Measurements from ENCODE around the gene RHOBTB3. TPM values are rescaled to one million over a fixed set of nuclear protein-coding genes. Genes with fewer than 3 reads are reported as not detected.

RHOBTB3 gene
- total and polyA plus RNA-seq, 2 donors from 2014 or later: 22.5 to 54.5 TPM

DNA sequence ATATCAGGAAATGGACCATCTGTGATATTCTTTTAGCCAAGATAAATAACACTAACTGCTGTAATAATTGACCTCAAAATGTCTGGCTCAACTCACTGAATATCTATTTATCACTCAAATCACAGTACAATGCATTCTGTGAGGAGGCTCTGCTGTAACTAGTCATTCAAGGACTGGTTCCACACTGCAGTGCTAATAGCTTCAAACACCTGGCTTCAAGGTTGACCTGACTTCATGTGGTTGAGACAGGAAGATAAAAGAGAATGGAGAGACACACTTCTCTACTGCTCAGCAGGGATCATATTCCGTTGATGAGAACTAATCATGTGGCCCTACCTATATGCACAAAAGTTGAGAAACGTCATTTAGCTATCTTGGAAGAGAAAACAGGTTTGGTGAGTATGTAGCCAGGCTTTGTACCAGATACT is 3.4 kb upstream of the RHOBTB3 start:
- FAIRE-seq: no peak
- Histone ChIP-seq H3K9me3 (ENCODE audit: control insufficient read depth in 2 of 3, insufficient read depth in 1 of 3, low read length in 3 of 3) (no peaks in the 10 kb centered on the region), H3K36me3 (ENCODE audit: control insufficient read depth in 2 of 3, insufficient read depth in 3 of 3, low read length in 3 of 3) (no peaks in the 10 kb centered on the region), H3K4me1 (ENCODE audit: control insufficient read depth in 2 of 3, insufficient read depth in 2 of 3, low read depth in 1 of 3, low read length in 3 of 3) (peaks cover 4 to 11% (median 5%) of the 10 kb centered on the region in 3 donors), H3K27me3 (ENCODE audit: control insufficient read depth, insufficient read depth, low read length) (no peaks in the 10 kb centered on the region), H3K27ac (ENCODE audit: low read depth in 2 of 2, low read length in 2 of 2) (no peak overlapping the region), H3K4me3 (ENCODE audit: low read length in 3 of 3) (no peak overlapping the region), H3K9ac (ENCODE audit: low read length in 3 of 3) (no peak overlapping the region)
- DNase-seq: no peak
- TF ChIP-seq, protein P1, sequence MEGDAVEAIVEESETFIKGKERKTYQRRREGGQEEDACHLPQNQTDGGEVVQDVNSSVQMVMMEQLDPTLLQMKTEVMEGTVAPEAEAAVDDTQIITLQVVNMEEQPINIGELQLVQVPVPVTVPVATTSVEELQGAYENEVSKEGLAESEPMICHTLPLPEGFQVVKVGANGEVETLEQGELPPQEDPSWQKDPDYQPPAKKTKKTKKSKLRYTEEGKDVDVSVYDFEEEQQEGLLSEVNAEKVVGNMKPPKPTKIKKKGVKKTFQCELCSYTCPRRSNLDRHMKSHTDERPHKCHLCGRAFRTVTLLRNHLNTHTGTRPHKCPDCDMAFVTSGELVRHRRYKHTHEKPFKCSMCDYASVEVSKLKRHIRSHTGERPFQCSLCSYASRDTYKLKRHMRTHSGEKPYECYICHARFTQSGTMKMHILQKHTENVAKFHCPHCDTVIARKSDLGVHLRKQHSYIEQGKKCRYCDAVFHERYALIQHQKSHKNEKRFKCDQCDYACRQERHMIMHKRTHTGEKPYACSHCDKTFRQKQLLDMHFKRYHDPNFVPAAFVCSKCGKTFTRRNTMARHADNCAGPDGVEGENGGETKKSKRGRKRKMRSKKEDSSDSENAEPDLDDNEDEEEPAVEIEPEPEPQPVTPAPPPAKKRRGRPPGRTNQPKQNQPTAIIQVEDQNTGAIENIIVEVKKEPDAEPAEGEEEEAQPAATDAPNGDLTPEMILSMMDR (IDR thresholded peaks at IDR 0.05; ENCODE audit: borderline replicate concordance, extremely low read depth, insufficient read depth): no peak
- intact Hi-C loops (cut with DNase I): no loop called here

DNA sequence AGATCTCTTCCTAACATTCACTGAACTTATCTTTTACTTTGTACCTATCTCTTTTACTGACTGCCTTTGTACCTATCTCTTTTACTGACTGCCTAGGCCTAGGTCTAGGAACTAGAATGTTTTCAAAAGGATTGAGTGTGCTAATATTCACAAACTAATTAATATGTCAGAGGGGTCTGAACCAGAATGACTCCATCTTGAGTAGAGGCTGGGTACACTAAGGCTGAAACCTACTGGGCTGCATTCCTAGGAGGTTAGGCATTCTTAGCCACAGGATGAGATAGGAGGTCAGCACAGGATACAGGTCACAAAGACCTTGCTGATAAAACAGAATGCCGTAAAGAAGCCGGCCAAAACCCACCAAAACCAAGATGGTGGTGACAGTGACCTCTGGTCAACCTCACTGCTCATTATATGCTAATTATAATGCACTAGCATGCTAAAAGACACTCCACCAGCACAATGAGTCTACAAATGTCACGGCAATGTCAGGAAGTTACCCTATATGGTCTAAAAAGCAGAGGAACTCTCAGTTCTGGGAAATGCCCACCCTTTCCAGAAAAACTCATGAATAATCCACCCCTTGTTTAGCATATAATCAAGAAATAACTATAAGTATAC is 2.5 kb upstream of the RHOBTB3 start:
- no peak for DNase-seq
- no peak overlapping the region for H3K27ac ChIP-seq (ENCODE audit: low read depth in 2 of 2, low read length in 2 of 2)

DNA sequence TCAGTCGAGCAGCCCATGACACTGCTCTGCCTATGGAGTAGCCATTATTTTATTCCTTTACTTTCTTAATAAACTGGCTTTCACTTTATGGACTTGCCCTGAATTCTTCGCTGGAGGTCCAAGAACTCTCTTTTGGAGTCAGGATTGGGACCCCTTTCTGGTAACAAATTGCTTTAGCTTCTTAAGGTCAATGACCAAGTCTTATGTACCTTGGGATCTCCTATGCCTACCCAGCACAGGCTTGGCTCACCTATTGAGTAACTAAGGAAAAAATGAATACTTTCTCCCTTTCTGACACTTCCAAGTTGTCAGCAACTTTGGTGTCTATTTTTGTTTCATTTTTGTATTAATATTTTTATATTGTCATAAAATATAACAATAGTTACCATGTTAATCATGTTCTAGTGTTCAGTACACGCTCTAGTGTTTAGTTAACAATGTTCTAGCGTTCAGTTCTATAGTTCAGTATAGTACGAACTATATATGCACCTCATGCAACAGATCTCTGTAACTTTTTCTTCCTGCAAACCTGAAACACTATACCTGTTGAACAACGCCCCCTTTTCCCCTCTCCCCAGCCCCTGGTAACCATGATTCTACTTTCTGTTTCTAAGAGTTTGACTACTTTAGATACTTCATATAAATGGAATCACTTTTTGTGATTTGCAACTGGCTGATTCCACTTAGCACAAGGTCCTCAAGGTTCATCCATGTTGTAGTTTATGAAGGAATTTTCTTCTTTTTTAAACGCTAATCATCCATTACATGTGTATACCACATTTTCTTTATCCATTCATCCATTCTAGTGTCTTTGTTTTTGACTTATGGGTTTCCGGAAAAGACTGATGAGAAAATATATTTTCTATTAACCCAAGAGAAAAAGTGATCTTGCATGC is 1.8 kb upstream of the RHOBTB3 start:
- H3K9ac ChIP-seq (ENCODE audit: low read length in 3 of 3): no peak overlapping the region
- DNase-seq (no peak), FAIRE-seq (no peak)
- H3K4me3 ChIP-seq (ENCODE audit: low read length in 3 of 3): no peak overlapping the region
- no peaks in the 10 kb centered on the region for H3K9me3 ChIP-seq (ENCODE audit: control insufficient read depth in 2 of 3, insufficient read depth in 1 of 3, low read length in 3 of 3)
- TF ChIP-seq, protein P1 (IDR thresholded peaks at IDR 0.05; ENCODE audit: borderline replicate concordance, extremely low read depth, insufficient read depth): no peak
- no peaks in the 10 kb centered on the region for H3K27me3 ChIP-seq (ENCODE audit: control insufficient read depth, insufficient read depth, low read length)
- H3K36me3 ChIP-seq (ENCODE audit: control insufficient read depth in 2 of 3, insufficient read depth in 3 of 3, low read length in 3 of 3): no peaks in the 10 kb centered on the region
- H3K27ac ChIP-seq (ENCODE audit: low read depth in 2 of 2, low read length in 2 of 2): no peak overlapping the region
- H3K4me1 ChIP-seq (ENCODE audit: control insufficient read depth in 2 of 3, insufficient read depth in 2 of 3, low read depth in 1 of 3, low read length in 3 of 3): peaks cover 4 to 11% (median 5%) of the 10 kb centered on the region in 3 donors
- intact Hi-C loops (cut with DNase I): no loop called here

More for the DNA sequence above, 2.5 kb upstream of the RHOBTB3 start:
- no peaks in the 10 kb centered on the region for H3K9me3 ChIP-seq (ENCODE audit: control insufficient read depth in 2 of 3, insufficient read depth in 1 of 3, low read length in 3 of 3)
- no peak overlapping the region for H3K9ac ChIP-seq (ENCODE audit: low read length in 3 of 3)
- no peaks in the 10 kb centered on the region for H3K27me3 ChIP-seq (ENCODE audit: control insufficient read depth, insufficient read depth, low read length)
- intact Hi-C loops (cut with DNase I): no loop called here
- TF ChIP-seq, protein P1 (IDR thresholded peaks at IDR 0.05; ENCODE audit: borderline replicate concordance, extremely low read depth, insufficient read depth): no peak
- H3K4me3 ChIP-seq (ENCODE audit: low read length in 3 of 3): no peak overlapping the region
- no peaks in the 10 kb centered on the region for H3K36me3 ChIP-seq (ENCODE audit: control insufficient read depth in 2 of 3, insufficient read depth in 3 of 3, low read length in 3 of 3)
- no peak for FAIRE-seq
- H3K4me1 ChIP-seq (ENCODE audit: control insufficient read depth in 2 of 3, insufficient read depth in 2 of 3, low read depth in 1 of 3, low read length in 3 of 3): peaks cover 4 to 11% (median 5%) of the 10 kb centered on the region in 3 donors
